HEK293T (cell line): Measurements from ENCODE around the gene NF1.

Source experiments
- FOXA1 ChIP-seq: fragments of 450-650 bp; IDR thresholded peaks from 2 replicates; pipeline ENCODE4 v1.6.1; 2016; ENCODE audit warnings: mild to moderate bottlenecking
- FOXK2 ChIP-seq: fragments of 450-650 bp; IDR thresholded peaks from 2 replicates; pipeline ENCODE4 v1.6.1; 2016; ENCODE audit warnings: mild to moderate bottlenecking
- ZNF384 ChIP-seq: fragments of 450-650 bp; IDR thresholded peaks from 2 replicates; pipeline ENCODE4 v1.6.1; 2016
- TF ChIP-seq, protein P1 (sequence below): fragments of 450-650 bp; IDR thresholded peaks from 2 replicates; pipeline ENCODE4 v1.6.1; 2016

DNA sequence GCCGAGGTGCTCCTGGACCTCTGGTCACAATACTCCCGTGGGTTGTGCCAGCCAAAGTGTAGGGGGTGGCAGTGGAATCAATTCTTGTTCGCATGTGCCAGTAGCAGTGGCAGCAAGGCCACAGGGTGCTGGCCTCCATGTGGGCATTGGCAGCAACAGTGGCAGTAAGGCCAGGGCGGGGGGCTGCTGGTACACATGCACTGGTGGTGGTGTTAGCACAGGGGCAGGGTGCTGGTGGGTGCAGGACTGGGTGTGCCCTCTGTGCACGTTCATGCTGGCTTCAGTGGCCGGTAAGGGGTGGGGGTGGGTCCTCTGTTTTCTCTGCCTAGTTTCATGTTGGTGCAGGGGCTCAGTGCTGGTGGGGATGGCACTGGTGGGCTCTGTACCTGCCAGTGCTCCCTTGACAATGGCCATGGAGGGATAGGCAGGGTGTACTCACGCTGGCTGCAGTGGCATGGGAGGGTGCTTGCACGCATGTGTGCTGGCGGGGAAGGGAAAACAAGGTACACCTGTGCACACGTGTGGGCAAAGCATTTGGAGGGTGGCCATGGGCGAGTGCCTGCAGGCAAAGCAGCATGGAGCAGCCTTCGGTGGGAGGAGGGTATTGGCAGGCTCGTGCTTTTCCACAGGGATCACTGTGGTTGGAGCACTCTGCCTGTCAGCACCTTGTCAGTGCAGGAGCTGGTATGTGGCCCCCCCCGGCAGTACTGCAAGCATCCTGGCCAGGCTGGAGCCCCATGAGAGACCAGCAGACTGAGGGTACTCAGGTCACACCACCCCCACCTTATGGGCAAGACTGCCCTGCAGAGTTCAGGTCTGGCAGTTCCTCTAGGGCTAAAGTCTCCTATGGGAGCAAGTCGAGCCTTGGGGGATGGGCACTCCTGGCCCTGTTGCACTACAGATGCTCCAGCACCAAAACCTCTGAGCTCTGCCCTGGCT is 35.8 kb downstream of the NF1 start:
- TF ChIP-seq FOXK2 (no peak), FOXA1 (no peak), ZNF384 (no peak)
- TF ChIP-seq, protein P1, sequence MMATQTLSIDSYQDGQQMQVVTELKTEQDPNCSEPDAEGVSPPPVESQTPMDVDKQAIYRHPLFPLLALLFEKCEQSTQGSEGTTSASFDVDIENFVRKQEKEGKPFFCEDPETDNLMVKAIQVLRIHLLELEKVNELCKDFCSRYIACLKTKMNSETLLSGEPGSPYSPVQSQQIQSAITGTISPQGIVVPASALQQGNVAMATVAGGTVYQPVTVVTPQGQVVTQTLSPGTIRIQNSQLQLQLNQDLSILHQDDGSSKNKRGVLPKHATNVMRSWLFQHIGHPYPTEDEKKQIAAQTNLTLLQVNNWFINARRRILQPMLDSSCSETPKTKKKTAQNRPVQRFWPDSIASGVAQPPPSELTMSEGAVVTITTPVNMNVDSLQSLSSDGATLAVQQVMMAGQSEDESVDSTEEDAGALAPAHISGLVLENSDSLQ: no peak
